Putamen (tissue), 1 donor: ENCODE data around the gene PHF21A.
"Not testable (repeated sequence)": the region's sequence is repeated elsewhere in the genome, so short reads cannot be mapped to it uniquely, and the experiment has no call there.

Experiments
- DNase-seq: peaks from one replicate; pipeline ENCODE4 v3.0.0-alpha.2; 2016; ENCODE audit warnings: low spot score

PHF21A gene

DNA sequence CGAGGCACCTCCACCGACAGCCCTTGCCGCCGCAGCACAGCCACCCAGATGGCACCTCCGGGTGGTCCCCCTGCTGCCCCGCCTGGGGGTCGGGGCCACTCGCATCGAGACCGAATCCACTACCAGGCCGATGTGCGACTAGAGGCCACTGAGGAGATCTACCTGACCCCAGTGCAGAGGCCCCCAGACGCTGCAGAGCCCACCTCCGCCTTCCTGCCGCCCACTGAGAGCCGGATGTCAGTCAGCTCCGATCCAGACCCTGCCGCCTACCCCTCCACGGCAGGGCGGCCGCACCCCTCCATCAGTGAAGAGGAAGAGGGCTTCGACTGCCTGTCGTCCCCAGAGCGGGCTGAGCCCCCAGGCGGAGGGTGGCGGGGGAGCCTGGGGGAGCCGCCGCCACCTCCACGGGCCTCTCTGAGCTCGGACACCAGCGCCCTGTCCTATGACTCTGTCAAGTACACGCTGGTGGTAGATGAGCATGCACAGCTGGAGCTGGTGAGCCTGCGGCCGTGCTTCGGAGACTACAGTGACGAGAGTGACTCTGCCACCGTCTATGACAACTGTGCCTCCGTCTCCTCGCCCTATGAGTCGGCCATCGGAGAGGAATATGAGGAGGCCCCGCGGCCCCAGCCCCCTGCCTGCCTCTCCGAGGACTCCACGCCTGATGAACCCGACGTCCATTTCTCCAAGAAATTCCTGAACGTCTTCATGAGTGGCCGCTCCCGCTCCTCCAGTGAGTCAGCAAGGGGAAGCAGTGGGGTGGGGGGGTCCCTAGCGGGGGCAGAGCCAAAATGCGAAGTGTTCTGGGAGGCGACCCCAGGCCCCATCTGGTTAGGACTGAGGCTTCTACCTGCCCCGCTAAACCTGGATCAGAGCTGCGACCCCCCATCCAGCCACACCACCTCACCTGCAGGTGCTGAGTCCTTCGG lies 218.5 kb downstream of the PHF21A start:
- no peak for DNase-seq

DNA sequence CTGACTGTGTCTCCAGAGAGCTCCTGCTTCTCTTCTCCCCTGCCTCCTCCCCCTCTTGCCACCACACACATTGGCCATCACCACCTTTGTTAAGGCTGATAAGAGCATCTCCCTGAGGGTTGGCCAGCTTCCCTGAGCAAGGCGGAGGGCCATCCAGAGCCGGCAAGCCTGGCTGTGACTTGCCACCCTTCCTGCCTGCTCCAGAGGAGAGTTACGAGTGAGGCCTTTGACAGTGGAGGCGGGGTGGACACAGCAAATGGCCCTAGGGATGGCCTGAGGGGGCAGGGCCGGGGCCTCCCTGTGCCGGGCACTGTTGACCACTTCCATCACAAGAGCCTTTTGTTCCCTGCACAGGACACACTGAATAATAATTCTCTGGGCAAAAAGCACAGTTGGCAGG lies 219.6 kb downstream of the PHF21A start:
- DNase-seq = peak; percentile 93

DNA sequence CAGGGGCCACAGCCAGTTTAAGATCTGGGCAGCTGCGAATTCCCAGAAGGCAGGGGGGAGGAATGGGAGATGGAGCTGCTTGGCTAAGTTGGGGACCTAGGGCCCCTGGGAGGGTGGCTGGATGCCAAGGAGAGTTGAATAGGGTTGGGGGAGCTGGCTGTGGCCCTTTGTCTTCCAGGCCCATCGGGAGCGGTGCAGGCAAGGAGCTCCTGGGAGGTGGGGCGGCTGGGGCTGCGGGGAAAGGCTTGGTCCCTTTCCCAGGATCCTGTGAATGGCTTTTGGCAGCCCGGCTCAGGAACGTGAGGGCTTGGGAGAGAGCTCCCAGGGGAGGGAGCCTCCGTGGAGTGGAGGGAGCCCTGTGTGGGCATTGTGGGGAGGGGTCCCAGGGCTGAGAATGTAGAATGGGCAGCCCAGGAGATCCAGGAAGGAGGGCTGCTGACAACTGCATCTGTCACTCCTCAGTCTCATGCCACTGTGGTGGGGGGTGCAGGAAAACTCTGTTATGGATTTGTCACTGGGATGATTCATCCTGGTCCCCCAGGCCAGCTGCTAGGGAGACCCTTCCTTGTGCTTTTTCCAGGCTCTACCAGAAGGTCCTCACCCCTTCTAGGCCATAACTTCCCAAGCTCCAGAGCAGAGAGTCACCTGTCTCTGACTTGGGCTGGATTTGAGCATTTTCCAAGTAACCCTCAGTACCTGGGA lies 220.2 kb downstream of the PHF21A start:
- DNase-seq = peak; percentile 68

DNA sequence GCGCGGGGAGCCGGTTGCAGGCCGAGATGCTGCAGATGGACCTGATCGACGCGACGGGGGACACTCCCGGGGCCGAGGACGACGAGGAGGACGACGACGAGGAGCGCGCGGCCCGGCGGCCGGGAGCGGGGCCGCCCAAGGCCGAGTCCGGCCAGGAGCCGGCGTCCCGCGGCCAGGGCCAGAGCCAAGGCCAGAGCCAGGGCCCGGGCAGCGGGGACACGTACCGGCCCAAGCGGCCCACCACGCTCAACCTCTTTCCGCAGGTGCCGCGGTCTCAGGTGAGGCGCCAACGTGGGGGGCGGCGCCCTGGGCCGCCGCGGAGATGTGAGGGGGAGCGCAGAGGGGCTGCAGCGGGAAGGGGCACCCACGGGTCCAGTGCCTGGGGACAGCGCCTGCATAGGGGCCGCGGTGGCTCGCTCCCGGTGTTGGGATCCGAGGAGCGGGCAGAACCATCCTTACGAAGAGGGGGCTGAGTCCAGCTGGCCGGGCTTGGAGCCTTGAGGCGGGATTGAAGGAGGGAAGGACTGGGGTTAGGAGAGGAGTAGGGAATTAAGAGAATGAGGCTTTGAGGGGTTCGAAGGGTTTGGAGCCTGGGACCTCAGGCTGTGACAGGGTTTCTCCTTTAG lies 221.0 kb downstream of the PHF21A start:
- not testable (repeated sequence) for DNase-seq

DNA sequence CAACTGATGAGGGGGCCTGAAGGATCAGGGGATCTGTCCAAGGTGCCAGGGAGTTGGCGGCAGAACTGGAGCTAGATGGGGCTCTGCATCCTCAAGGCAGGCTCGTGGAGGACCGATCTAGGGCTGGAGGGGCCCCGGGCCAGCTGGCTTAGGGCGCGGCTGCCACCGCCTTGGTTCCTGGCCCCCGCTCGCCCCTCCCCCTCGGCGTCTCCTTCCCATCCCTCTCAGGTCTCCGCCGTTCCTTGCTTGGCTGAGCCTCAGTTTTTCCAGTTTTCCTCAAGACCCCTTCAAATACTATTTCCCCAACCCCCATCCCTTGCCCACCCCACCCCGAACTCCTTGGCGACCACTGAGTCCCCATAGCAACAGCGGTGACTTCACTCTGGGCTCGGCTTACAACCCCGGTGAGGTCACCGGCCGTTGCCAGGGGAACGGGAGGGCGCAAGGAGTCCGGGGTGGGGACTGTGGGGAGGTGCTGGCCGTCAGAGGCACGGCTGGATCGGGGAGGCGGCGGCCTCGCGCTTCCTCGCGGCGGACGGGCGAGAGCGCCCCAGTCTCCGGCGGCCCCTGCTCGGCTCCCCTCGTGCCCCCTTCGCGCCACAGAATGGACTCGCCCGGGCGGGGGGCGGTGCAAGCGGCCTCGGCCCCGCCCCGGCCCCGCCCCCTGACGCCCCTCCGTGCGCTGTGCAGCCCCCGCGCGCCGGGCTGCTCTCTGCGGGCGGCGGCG lies 221.6 kb downstream of the PHF21A start:
- DNase-seq = peak; percentile 94

DNA sequence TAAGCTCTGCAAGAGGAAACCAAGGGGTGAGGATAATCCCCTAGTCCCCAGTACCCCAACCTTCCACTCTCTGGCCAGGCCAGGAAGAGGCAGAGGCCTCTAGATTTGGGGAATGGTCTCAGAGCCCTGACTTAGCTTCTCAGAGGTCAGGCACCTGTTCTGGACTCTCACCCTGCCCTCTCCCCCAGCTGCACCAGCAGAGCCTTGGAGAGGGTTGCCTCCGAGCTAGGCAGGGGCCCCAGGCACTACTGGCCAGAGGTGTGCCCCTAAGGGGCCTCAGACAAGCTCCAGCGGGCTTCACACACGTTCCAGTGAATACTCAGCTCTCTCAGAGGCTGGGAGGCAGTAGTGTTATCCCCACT lies 222.2 kb downstream of the PHF21A start:
- DNase-seq = no peak

DNA sequence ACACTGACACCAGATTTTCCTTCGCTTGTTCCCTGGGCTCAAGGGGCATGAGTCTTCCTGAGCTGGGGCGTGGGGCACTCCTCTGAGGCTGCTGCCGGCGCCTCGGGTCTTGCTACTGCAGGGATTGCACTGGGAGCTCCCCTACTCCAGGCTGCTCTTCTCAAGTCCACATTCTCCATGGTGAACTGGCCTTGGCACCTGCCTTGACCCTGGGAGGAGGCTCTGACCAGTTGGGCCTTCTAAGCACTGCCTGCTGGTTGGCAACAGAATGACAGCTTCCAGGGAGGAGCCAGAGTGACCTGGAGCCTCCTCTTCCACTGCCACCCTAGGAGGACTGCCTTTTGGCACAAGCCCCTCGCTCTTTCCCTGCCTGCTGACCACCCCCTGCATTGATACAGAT lies 223.7 kb downstream of the PHF21A start:
- DNase-seq = no peak

DNA sequence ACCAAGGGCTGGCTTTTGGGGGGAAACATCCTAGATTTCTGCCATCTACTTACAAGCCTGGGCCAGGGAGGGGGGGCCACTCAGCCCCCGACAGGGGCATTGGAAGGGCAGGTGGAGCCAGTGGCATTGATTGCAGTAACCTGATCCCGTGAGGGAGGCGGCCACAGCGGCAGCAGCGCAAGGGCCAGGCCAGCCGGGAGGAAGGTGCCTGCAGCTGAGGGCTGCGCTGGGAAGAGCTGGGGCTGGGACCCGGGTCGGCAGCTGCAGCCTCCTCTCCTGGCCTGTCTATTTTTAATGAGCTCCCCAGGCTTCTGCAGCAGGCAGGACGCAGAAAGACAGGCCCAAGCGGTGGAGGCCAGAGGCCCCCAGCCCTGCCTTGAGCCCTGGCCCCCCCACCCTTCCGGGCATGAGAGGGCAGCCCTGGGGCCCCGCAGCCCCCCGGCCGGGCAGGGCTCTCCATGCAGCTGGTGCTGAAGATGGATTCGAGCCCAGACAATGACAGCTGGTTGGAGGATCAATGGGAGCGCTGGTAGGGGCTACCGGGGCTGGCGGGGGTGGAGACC lies 224.8 kb downstream of the PHF21A start:
- no peak for DNase-seq

DNA sequence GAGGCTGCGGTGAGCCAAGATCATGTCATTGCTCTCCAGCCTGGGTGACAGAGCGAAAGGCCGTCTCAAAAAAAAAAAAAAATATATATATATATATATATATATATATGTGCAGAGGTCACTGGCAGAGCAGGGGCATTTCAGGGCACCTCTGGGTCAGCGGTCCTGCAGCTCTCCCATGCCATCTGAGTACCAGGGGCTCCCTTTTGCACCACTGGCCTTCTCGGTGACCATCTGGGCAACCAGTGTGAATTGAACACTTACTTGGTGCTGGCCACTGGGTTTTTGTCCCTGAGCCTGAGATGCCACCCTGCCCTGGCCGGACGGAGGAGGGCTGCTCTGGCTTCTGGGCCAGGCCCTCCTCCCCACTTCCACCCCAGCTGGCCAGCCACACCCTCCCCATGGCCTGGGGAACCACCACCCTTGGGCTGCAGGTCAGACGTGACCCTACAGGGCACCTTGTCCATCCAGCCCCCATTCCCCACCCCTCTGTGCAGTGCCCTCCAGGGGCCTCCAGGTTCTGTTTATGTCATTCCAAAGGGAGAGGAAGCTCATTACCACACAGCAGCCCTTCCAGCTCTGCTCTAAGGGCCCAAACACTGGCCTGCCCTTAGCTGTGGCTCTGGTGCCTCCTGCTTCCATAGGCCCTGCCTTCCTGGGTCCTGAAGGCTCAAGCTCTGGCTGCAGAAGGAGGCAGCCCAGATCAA lies 225.5 kb downstream of the PHF21A start:
- no peak for DNase-seq

DNA sequence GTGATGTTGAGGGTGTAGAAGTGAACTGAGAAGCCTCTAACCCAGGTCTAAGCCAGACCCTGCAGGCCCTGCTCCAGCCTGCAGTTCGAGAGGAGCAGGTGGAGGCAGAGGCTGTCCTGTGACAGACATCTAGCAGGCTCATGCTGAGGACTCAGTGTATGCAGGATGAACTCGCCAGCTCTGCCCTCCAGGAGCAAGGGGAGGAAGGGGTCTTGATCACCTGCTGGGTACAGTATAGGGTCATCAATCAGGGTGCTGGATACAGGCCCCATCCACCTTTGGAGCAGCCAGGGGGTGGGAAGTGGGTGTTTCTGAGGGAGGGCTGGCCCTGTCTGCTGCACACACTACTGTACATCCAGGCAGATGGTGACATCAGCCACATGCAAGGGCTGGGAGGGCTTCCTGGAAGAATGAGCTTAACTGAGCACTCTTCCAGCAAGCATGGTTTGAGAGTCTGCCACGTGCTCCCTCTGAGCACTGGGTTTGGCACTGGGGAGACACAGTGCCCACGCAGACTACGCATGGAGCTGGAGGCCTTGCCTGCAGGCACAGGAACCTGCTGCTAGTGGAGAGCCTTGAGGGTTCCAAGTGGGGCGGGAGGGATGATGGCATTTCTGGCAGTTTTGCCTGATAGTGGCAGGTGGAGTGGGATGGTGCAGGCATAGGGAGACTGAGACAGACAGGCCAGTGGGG lies 226.6 kb downstream of the PHF21A start:
- no peak for DNase-seq

DNA sequence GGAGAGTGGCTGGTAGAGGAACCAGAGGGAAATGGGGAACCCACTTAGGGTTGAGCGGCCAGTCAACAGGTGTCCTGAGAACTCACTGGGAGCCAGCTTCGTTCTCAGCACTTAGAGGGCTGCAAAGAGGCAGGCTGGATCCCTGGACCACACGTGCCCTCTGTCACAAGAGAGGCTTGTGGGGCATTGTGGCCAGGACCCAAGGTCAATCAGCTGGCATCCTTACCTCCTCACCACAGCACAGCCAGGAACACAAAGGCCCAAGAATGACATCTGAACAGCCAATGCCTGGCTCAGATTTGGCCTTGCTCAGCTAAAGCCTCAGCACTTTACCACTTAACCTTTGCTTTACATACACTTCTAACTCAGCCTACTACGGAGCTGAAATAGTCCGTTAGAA lies 228.4 kb downstream of the PHF21A start:
- no peak for DNase-seq

DNA sequence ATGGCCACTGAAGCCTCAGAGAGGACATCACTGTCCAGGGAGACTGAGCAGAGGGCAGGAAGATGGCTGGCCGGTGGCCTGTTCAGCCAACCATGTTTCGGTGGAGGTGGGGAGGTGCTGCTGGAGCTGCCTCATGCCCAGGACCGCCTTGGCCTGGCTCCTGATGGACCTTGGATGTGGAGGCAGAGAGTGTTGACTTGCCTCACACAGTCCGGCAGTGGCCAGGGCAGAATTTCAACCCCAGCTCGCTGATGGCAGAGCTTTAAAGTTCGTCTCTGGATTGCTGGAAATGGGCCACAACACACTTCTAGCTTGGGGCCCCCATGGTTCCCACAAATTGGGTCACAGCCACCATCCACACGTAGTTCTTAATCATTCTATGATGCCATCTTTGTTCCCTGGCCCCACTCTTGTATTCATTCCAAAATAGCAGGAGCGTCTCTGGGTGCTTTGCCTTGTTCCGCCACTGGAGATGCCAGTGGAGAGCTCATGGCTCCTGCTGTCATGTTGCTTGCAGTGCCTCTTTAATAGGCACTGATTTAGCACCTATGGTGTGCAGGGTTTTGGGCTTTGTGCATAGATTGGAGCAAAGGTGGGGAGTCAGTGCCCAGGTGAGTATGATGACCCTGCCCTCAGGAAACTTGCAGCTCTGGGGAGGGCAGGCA lies 230.2 kb downstream of the PHF21A start:
- no peak for DNase-seq

DNA sequence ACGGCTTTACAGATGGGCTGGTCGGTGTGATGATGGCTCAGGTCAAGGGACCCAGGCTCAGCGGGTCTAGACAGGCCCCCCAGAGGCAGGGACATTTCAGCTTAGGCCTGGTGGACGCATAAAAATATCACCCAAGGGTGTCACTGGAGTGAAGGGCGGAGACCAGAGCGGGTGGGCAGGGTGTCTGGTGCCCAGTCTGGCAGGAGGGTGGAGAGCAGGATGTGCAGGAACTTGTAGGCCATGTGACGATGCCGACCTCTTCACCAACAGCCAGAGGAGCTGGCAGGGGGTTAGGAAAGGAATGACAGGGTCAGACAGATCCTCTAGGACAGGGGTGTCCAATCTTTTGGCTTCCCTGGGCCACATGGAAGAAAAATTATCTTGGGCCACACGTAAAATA lies 231.3 kb downstream of the PHF21A start:
- no peak for DNase-seq

DNA sequence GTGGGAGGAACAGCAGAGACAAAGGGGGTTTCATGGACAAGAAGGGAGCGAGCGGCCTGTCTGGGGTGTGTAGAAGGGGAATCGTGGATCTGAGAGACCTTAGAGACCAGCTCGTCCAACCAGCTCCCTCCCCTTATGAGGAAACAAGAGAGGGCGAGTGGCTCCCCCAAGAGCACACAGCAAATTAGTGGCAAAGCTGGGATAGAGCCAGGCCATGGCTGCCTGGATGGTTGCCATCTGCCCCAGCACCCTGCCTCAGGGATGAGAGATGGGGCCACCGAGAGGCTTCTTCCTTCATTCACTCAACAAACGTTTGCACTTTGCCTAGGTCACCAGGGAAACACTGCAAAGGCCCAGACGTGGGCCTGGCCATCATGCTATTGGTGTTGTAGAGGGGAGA lies 231.7 kb downstream of the PHF21A start:
- no peak for DNase-seq

DNA sequence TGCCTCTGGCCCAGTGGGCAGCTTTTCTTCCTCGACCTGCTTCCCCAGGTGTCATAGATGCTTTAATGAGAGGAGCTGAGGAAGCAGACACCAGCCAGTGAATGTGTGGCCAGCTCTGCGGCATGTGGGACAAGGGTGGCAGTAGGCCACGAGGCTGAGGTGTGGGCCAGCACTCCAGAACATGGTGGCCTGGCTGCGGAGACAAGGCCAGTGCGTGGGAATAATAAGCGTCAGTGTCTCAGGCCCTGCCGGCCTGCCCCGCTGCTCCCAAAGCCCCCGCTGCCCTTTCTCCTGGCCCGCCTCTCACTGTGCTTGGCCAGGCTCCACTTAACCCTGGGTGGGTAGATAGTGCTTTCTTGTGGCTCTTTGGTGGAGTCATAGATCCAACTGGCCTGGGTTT lies 233.7 kb downstream of the PHF21A start:
- no peak for DNase-seq

DNA sequence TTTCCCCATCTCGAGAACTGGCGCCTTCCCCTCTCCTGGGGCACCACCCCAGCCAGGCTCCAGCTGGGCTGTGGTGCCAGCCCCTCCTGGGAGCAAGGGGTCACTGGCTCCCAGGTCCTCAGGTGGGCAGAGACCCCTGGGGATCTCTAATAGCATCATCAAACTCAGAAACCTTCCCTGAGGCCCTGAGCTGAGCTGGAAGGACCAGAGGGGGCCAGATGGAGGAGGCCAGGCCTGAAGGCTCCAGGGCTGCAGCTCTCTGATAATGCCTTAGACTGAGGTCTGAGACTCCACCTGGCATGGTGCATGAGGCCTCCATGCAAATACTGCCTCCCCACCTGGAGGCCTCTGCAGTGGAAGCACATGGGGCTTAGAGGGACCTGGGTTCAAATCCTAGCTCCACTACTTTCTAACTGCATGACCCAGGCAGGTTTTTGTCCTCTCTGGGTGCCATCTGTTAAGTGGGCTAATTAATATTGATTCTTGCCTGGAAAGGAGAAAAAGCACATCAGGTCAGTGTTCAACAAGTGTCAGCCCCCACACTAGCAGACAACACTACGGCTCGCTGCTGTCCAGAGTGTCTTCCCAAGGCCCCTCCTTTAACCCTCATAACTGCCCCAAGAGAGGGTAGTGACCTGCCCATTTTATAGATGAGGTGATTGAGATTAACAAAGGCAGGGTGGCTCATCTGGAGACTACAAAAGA lies 234.3 kb downstream of the PHF21A start:
- no peak for DNase-seq

DNA sequence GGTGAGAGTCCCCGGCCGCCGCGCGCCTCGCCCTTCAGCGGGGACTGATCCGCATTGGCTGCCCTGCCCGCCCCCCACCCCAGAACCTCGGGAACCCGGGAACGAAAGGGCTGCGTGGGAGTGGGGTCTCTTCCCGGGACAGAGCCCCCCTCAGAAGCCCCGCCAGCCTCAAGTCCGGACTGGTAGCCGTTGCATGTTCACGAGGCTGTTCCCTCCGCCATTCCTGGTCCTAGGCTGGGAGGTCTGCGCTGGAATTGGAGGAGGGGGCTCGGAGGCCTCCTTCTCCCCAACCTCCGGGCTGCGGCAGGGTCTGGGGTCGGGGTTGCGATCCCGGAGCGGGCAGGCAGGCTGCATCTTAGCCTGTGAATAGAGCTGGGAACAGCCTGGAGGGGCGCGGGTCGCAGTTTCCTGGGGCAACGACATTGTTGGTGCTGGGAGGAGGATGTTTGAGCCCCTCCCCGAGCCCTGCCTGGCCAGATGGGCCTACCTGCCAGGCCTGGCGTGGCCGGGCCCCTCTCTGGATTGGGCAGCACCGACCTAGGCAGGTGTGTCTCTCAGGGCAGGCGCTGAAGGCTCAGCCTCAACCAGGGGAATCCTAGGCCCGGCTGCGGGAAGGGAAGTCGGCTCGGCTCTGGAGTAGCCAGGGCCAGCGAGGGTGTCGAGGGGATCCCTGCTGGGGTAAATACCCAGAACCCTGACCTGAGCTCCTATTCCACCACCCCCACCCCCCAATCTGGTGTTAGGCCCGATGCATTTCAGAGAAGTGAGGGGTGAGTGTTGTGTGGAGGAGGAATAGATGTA lies 235.1 kb downstream of the PHF21A start:
- DNase-seq = no peak

DNA sequence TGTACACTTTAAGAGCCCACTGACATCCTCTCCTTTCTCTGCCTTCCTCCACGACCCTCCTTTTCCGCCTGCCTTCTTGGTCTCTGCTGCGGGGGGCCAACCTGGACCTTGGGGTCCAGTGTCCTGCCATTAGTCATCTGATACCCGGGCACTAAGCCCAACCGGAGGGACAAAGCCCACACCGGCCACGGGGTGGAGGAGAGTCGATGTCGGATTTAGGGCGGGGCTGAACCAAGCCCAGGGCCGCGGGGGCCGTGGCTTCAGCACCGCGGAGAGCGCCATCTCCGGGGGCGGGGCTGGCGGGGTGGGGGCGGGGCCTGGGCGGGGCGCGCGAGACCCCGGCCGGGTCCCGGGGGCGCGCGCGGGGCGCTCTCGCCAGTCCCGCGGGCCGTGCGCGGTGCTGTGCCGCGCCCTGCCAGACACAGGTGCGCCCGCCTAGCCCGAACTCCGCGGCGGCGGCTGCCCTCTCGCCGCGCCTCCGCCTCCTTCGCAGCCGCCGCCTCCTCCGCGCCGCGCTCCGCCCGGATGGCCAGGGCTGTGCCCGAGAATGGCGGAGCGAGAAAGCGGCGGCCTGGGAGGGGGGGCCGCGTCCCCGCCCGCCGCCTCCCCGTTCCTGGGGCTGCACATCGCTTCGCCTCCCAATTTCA lies 235.9 kb downstream of the PHF21A start, which contains the start of gene MAPK8IP1:
MAPK8IP1 (plus strand) TSS at position 378 of the 647 bp plus-strand sequence; CDS start at position 548, 170 bp downstream.
- DNase-seq = no peak
